ELR (cell line): ENCODE data around the gene DYNC1H1.

Experiments used
- DNase-seq: peaks from one replicate; pipeline ENCODE4 v3.0.0-alpha.2; 2015; ENCODE audit warnings: low read depth

The DYNC1H1 gene

DNA sequence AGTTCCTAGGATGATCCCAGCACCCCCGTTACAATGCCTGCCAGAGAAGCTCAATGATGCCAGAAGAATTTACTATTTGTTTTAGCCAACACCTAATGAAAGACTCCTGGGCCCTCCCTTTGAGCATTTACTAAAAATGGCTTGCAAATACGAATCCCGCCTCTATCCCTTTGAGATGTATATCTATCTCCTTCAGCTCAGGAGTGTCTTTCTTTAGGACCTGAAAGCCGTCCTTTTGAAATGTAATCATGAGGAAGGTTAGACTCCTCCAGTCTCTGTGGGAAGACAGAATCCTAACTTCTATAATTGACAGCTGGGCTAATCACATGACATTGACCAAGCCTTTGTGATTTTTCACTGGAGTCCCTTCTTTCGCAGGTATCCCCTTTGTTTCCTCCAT, 19.2 kb upstream of the DYNC1H1 start:
- DNase-seq = no peak

DNA sequence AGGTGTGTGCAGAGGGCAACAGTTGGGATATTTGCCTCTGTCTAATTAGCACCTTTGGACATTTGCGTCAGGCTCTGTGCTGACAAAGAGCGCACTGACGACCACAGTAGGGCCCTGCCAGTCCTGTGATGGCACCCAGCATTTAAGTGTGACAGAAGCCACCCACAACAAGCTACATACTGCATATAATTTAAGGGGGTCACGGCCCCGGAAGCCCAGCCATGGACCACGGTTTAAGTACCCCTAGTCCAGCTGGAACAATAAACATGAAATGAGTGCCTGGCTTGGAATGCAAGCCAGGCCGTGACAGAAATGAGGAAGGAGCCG, 16.8 kb upstream of the DYNC1H1 start:
- DNase-seq = no peak

DNA sequence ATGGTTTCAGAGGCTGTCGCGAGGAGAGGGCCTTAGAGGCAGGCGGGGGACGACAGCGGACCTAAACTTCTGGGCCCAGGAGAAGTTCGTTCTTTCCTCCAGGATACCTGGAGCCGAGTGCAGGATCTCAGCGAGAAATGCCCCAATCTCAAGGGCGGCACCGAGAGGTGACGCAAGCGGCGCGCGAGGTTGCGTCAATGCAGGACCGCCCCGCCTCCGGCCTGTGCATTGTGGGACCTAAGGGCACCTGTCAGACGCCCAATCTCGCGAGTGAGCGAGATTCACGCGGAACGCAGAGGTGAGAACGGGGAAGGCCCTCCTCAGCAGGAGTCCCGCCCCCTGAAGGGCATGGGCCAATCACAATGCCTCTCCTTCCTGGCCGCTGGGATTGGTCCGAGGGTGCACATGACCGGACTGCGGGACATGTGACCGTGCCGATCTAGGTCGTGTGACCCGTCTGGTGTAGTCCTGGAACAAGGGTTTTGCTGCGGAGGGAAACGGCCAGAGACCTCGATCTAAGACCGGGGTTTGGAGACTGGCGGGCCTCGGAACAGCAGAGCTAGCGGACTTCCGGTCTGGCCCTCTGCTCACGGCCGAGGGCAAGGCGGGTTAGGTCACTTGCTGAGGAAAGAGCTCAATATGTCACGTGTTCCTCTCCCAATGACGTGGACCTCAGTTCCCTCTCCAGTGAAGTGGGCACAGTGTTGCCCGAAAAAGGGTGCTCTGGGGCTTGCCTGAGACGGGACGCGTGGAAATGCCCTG, 16.3 kb upstream of the DYNC1H1 start:
- DNase-seq = peak; percentile 100

DNA sequence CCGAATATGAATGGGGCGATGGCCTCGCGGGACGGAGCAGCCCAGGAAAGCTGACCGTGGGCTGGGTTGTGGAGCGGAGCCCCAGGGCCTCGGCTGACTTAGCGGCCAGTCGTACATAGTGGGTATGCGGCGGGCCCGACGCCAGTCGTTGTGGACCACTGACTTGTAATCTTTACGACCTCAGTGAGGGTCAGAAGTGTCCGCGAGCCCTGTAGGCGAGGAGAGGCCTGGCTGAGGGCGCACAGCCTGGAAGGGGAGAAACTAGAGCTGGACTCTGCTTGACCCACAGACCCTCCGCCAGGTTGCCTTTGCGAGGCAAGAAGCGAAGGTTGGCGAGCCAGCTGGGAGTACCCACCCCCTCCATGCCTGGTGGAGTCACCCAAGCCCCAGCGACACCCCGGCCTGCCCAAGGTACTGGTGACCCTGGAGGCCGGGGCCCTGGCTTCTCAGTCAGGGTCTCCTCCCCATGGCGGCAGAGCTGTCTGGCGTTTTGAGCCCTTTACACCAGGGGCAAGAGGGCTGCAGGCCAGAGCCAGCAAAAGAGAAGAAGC, 15.6 kb upstream of the DYNC1H1 start:
- no peak for DNase-seq

DNA sequence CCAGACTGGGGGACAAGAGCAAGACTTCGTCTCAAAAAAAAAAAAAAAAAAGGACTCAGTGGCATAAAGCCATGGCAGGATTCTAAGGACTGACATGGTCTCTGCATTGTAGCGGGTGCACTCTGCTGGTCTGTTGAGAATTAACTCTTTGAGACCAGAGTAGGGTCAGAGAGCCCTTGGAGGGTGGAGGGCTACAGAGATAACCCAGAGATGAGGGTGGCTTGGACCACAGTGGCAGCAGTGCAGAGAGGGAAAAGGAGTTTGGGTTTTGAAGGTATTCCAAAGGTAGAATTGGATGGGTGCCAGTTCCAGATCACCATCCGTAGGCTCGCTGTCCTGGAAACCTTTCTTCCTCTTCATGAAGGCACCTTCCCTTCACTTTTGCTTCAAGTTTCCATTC, 14.3 kb upstream of the DYNC1H1 start:
- no peak for DNase-seq

DNA sequence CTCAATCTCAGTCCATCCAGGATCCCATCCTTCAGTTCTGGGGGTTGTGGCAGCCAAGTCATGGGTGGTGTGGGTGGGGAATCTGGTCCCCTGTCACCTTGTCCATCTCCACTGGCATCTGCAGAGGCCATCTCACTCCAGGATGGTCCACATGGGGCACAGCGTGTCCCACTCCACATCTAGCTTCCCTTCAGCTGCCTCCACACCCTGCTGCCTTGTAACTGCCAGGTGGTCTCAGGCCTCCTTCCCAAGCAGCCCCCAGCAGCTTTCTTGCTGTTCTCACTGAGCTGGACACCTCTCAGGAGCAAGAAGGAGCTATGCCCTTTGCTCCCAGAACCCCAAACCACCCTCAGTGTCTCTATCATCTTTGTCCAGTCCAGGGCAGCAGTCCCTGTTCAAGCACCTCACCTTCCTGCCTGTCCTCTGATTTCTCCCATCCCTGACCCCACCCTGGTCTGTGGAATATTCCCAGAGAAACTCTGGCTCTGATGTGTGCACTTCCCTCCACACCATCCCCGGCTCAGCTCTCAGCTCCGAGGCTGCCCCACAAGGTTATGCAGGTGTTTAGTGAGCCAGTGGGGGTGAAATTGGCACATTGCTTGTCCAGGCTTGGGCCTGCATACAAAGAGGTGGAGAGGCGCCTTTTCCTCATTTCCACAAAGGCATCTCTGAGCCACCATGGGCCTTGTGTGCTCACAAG, 13.7 kb upstream of the DYNC1H1 start:
- no peak for DNase-seq

DNA sequence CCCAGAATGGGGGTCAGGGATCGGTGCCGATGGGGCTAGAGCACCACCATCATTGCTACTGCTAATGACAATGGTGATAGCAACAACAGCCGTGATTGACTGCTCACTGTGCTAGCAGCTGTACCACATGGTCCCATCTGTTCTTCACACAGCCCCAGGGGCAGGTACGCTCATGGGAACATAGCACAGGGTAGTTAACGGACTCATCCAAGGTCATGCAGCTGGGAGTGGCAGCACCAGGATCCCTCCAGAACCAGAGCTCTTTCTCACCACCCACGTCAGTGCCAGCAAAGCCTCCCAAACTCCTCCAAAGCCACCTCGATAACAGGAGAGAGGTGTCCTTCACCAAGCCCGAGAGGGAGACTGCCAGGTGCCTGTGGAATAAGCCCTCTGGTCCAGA, 11.2 kb upstream of the DYNC1H1 start:
- DNase-seq = no peak

DNA sequence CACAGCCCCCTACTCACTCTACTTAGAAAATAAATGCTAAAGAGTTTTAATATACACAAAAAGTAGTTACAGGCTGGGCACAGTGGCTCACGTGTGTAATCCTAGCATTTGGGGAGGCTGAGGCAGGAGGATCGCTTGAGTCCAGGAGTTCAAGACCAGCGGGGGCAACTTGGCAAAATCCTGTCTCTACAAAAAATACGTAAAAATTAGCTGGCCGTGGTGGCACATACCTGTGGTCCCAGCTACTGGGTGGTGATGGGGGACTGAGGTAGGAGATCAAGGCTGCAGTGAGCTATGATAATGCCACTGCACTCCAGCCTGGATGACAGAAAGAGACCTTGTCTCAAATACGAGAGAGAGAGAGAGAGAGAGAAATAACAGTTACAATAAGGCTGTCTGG, 9.9 kb upstream of the DYNC1H1 start:
- no peak for DNase-seq

DNA sequence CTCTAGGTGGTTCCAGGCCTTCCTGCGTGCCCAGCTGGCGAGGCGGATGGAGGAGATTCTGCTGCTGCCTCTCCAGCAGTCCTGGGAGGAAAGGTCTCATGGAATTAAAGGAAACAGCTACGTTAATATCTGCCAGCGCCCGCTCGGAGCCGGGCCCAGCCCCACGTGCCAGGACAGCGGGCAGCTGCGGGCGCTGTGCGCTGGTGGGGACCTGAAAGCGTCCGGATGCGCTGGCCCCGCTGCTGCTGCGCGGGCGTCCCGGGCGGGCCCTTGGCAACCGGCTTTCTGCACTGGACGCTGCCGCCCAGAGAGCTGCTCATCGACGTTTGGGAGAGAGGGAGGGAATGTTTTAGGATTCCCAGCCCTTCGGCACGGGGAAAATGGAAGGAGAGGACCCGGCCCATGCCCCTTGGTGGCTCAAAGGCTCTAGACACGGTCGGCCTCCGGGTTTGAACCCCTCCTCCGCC, 8.6 kb upstream of the DYNC1H1 start:
- no peak for DNase-seq

DNA sequence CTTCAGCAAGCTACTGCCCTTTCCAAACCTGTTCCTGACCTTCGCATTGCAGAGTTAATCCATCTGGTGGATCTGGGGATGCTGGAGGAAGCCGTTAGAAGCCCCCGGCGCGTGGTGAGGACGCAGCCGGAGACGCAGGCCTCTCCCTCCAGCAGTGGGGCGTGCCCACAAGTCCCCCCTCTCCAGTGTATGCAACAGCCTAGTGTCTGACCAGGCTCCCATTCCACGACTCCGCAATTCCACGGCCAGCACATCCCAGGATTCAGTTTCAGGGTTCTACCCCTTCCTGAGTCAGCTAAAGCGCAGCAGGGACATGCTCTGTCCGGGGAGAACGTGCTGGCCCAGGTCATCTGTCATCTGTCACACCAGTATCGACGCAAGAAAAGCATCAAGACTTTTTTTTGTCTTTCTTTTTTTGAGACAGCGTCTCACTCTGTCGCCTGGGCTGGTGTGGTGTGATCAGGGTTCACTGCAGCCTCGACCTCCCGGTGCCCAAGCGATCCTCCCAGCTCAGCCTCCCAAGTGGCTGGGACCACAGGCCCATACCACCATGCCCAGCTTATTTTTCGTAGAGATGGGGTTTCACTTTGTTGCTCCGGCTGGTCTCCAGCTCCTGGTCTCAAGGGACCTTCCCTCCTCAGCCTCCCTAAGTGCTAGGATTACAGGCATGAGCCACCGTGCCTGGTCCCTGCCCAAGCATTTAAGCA, 8.0 kb upstream of the DYNC1H1 start:
- DNase-seq = no peak

DNA sequence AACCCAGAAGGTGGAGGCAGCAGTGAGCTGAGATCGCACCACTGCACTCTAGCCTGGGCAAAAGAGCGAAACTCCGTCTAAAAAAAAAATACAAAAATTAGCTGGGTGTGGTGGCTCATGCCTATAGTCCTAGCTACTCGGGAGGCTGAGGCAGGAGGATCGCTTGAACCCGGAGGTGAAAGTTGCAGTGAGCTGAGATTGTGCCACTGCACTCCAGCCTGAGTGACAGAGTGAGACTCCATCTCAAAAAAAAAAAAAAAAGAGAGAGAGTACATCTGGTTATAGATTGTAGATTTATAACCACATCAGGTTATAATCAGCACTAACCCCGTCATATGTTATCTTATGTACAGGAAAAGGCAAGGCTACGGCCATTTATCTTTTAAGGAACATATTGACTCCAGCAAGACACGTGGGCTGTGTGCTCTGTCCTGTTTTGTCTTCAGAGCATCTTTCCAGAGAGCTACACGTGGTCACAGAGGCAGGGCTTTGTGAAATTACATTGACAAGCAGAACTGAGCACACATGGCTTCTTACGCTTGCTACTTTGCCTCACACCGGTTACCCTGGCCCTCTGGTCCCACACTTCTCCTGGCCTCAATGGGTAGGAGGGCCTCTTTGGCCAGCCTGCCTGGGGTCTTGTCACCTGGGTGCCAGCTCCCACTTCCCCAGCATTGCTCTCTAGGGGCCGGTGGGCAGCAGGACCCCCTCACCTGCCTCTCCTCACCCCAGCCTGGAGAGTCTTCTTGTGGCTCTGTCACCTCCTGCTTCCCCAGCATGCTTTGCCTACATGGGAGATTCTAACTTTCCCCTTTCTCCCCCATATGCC, 6.8 kb upstream of the DYNC1H1 start:
- DNase-seq = no peak

DNA sequence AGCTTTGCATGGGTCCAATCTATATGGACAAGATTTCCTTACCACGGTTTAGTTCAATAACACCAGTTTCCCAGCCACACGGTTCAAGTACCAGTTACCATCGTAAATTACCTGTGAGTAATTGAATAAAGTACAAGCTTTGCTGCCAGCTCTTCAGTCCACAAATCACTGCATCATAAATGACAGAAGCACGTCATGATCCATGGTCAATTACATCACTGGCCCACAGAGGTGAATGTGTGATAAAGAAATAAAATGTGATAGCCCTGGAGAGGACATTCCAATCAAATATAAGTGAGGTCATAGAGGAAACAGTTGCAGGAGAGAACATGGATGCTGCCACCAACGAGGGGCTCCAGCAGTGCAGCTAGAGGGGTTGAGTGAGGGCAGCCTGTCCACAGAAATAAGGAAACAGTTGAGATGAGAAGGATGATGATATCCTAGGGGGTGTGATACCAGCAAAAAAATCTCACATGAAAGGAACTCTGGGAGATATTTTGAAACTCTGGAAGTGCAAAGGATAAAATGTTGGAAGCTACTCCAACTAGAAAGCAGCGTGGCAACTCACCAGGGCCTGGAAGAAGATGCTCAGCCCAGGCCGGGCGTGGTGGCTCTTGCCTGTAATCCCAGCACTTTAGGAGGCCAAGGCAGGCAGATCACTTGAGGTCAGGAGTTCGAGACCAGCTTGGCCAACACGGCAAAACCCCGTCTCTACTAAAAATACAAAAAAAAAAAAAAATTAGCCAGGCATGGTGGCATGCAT, 5.8 kb upstream of the DYNC1H1 start:
- no peak for DNase-seq

DNA sequence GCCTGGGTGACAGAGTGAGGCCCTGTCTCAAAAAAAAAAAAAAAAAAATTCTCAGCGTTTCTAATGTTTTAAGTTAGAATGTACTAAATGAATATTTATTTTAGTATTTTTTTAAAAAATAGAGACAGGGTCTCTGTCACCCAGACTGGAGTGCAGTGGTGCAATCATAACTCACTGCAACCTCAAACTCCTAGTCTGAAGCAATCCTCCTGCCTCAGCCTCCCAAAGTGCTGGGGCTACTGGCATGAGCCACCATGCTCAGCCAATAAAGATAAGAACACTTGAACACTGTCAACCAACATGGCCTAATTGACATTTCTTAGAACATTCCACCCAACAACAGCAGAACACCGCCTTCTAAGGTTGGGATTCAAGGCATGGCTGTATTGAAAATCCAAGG, 5.1 kb upstream of the DYNC1H1 start:
- no peak for DNase-seq

DNA sequence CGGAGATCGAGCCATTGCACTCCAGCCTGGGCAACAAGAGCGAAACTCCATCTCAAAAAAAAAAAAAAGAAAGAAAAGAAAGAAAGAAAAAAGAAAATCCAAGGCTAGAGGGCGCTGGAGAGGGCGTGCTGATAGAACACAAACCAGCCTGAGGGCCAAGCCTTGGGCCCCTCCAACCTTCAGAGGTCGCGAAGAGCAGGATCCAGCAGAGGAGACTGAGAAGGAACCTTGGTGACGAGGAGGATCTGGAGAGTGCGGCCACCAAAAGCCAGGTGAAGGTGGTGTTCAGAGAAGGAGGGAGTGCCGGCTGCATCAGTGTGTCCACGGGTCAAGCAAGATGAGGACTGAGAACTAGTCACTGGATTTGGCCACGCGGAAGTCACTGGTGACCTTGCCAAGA, 4.1 kb upstream of the DYNC1H1 start:
- peak; percentile 67 for DNase-seq

DNA sequence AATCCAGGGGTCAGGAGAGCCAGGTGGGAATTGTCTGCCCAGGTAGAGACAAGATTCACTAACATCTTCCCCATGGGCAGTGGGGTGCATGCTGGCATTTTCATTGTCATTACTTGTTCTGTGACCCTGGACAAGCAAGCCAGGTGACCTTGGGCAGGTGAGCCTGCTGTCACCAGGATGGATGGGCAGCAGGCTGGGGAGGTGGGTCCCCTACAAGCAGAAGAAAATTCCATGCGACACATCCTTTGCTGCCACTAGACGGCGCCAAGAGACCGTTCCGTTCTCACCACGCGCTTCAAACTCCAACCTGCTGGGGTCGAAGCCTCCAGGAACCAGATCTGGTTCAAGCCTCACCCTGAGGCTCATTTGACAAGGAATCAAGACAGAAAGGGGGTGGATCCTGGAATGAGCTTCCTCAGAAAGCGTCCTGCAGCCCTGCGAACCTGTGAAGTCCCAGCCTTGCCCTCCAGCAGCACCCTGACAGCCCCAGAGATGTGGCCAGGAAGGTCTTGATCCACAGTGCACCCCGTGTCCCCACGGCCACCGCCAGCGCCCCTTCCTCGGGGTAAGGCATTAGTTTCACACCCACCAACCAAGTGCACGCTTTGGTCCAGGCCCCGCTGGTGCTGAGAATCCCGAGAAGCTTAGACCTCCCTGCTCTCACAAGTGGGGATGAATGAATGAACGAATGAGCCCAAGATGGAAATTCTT, 3.2 kb upstream of the DYNC1H1 start:
- peak; percentile 89 for DNase-seq

DNA sequence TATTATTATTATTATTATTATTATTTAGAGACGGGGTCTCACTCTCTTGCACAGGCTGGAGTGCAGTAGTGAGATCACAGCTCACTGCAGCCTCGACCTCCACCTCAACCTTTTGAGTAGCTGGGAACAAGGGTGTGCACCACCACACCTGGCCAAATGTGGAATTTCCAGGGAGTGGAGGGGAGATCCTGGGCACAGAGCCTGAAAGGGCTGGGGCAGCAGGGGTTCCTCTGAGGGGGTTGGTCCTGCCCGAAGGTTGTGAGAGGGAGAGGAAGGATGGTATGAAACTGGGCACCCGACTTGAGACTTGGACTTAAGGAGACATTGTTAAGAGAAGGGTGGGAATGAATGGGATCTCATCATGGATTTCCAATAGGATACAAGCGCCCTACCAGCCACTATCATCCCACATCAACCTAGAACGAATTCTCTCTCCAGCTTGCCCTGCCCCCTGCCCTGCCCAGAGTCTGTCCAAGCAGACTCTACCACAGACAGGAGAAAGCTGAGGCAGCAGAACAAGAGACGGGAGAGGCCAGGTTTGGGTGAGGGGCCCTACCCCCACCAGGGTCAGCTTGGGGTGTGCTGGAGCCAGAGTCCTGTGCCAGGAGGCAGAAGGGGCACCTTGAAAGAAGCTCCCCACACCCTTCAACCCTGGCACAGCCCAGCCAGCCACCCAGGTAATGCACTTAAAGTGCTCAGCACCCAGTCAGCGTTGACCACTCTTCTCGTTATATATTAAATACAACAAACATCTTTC, 2.4 kb upstream of the DYNC1H1 start:
- no peak for DNase-seq

DNA sequence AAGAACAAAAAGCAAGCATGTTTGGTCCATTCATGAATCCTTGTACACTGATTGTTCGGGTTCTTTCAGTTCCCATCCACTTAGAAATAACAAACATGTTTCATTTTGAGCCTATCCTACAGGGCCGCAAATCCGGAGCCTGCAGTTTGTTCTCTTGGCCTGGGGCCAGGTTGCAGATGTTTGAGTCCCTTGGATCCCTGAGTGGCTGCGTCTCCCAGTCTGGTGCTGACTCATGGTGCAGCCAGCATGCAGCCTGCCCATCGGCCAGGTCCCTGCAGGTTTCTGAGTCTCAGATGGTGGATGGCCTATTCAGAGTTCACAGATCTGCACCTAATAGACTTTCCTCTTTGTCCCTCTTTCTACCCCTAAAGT, 1.9 kb upstream of the DYNC1H1 start:
- DNase-seq = peak; percentile 97

DNA sequence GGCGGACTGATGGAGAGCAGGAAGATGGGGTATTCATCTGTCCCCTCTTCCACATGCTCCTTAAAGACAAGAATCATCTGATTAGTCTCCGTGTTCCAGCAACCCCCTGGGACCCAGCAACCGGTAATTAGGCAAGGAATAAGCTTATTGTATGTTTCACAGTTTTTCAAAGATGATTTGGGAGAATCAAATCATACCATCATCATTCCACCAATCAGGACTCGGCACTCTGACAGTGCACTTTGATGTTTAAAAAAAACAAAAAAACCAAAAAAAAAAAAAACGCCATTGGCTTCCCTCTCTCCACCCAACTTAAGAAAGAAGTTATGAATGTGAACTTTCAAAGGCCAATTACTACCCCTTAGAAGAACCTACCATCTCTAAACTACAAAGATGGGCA, 1.3 kb upstream of the DYNC1H1 start:
- no peak for DNase-seq

DNA sequence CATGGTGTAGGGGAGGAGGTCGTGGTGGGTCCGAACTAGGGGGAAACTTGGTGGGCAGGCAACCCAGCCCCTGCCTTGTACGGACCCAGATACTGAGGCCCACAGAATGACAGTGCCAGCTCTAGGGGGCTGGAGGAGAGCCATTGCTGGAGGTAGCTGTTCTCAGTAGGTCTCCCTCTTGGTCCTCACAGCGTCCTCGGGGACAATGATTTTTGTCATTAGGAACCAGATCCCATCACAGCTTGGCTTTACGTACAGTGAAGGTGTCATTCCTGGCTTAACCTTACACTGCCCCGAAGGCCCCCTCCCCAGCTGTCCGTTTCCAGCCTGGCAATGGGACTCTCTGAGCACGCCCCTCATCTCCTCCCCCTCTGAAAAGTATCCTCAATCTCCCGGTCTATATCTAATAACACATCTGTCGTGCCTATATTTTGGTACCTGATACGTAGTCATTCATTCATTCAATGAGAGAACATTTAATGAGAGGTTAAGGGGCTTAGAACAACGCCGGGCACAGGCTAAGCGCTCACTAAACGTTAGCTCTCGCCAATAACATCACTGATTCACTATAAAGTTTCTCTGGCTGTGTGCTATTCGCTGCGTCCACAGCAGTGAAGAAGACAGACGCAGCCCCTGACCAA, 597 bp upstream of the DYNC1H1 start:
- no peak for DNase-seq

DNA sequence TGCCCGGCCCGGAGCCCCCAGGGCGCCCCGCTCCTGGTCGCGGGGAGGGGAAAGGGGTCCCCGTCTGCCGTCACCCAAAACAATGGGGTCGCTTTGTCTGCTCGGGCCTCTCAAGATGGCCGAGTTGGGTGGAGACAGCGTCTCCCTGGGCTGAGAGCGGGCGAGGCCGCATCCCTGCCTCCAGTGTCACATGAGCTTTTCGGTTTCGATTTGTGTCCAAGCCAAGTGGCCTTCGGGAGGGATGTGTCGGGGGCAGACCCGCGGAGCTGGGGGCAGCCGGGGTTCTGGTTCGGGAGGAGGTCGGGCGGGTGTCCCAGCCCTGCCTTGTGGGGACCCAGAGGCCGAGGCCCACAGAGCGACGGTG, 790 bp downstream of the DYNC1H1 start:
- peak; percentile 73 for DNase-seq
